ENCODE measurements around the gene NFE2L1.

Gene NFE2L1

GRCh38 chr17:48043176-48043575 is 5.0 kb upstream of the NFE2L1 start:
- POLR2A ChIA-PET, result interaction anchor here (0.9 to 8.9 kb wide), 5 partner anchors 8 to 65 kb away, joined by 3 to 121 read pairs (median 5); partner anchors contain the start of gene CBX1
- TF ChIP-seq FOXA1 (IDR thresholded peaks at IDR 0.05), result no peak
- no peak for TF ChIP-seq HDGF (IDR thresholded peaks at IDR 0.05; ENCODE audit: borderline replicate concordance)
- TF ChIP-seq ELF4 (IDR thresholded peaks at IDR 0.05), result no peak
- no peak for TF ChIP-seq L3MBTL2 (conservative IDR thresholded peaks at IDR 0.05)
- TF ChIP-seq FOXK2 (IDR thresholded peaks at IDR 0.05), result no peak
- no peak for TF ChIP-seq ARNT (IDR thresholded peaks at IDR 0.05)
- no peak for TF ChIP-seq TARDBP (IDR thresholded peaks at IDR 0.05)
- TF ChIP-seq CTBP1 (IDR thresholded peaks at IDR 0.05; ENCODE audit: borderline replicate concordance), result no peak
- TF ChIP-seq BHLHE40 (IDR thresholded peaks at IDR 0.05; ENCODE audit: borderline replicate concordance), result no peak
- TF ChIP-seq NFRKB (IDR thresholded peaks at IDR 0.05), result no peak
- CTCF ChIA-PET, result interaction anchor here (0.6 kb wide), 1 partner anchor 185 kb away, joined by 4 read pairs; no protein-coding TSS in a partner anchor
- DNase-seq (ENCODE audit: extremely low spot score), result no peak

GRCh38 chr17:48044851-48045250 is 3.3 kb upstream of the NFE2L1 start:
- CTCF ChIA-PET, result interaction anchor here (0.7 kb wide), 1 partner anchor 67 kb away, joined by 4 read pairs; no protein-coding TSS in a partner anchor
- DNase-seq (ENCODE audit: extremely low spot score), result no peak
- POLR2A ChIA-PET, result interaction anchor here (0.6 to 8.9 kb wide), 6 partner anchors 10 to 133 kb away, joined by 3 to 121 read pairs (median 4); no protein-coding TSS in a partner anchor
- TF ChIP-seq FOXM1 (IDR thresholded peaks at IDR 0.05; ENCODE audit: borderline replicate concordance) (no peak), NFRKB (IDR thresholded peaks at IDR 0.05) (no peak), ELF4 (IDR thresholded peaks at IDR 0.05) (no peak), FOXK2 (IDR thresholded peaks at IDR 0.05) (no peak), CTBP1 (IDR thresholded peaks at IDR 0.05; ENCODE audit: borderline replicate concordance) (no peak), TARDBP (IDR thresholded peaks at IDR 0.05) (no peak), SP1 (IDR thresholded peaks at IDR 0.05) (no peak), ZNF384 (IDR thresholded peaks at IDR 0.05) (no peak), BHLHE40 (IDR thresholded peaks at IDR 0.05; ENCODE audit: borderline replicate concordance) (no peak), L3MBTL2 (conservative IDR thresholded peaks at IDR 0.05) (no peak), FOXA1 (IDR thresholded peaks at IDR 0.05) (no peak), LEF1 (IDR thresholded peaks at IDR 0.05; ENCODE audit: borderline replicate concordance) (no peak), HDGF (IDR thresholded peaks at IDR 0.05; ENCODE audit: borderline replicate concordance) (no peak), PKNOX1 (IDR thresholded peaks at IDR 0.05) (no peak)

- TF ChIP-seq CTBP1 (IDR thresholded peaks at IDR 0.05; ENCODE audit: borderline replicate concordance), result no peak
- no peak for TF ChIP-seq SP1 (IDR thresholded peaks at IDR 0.05)
- no peak for TF ChIP-seq HDGF (IDR thresholded peaks at IDR 0.05; ENCODE audit: borderline replicate concordance)
- no peak for TF ChIP-seq ZNF384 (IDR thresholded peaks at IDR 0.05)
- TF ChIP-seq NFRKB (IDR thresholded peaks at IDR 0.05), result no peak
- no peak for TF ChIP-seq TARDBP (IDR thresholded peaks at IDR 0.05)
- TF ChIP-seq ARNT (IDR thresholded peaks at IDR 0.05), result no peak
- TF ChIP-seq SUZ12 (IDR thresholded peaks at IDR 0.05), result no peak
- no peak for TF ChIP-seq LEF1 (IDR thresholded peaks at IDR 0.05; ENCODE audit: borderline replicate concordance)
- no peak for TF ChIP-seq ELF4 (IDR thresholded peaks at IDR 0.05)
- no peak for TF ChIP-seq FOXA1 (IDR thresholded peaks at IDR 0.05)
- TF ChIP-seq PKNOX1 (IDR thresholded peaks at IDR 0.05), result no peak
- no peak for TF ChIP-seq FOXK2 (IDR thresholded peaks at IDR 0.05)
- CTCF ChIA-PET, result no interaction called here
- DNase-seq (ENCODE audit: extremely low spot score), result no peak
- POLR2A ChIA-PET, result interaction anchor here (0.6 to 8.9 kb wide), 4 partner anchors 10 to 132 kb away, joined by 3 to 121 read pairs (median 6); no protein-coding TSS in a partner anchor
Measured at GRCh38 chr17:48045316-48046001, 2.7 kb upstream of the NFE2L1 start.

- CTCF ChIA-PET, result no interaction called here
- POLR2A ChIA-PET, result interaction anchor here (1.1 to 8.9 kb wide), 4 partner anchors 11 to 62 kb away, joined by 3 to 121 read pairs (median 13); partner anchors contain the start of gene SNX11
- DNase-seq (ENCODE audit: extremely low spot score), result no peak
- TF ChIP-seq BHLHE40 (IDR thresholded peaks at IDR 0.05; ENCODE audit: borderline replicate concordance), result no peak
- TF ChIP-seq NFRKB (IDR thresholded peaks at IDR 0.05), result no peak
- no peak for TF ChIP-seq ELF4 (IDR thresholded peaks at IDR 0.05)
- no peak for TF ChIP-seq PKNOX1 (IDR thresholded peaks at IDR 0.05)
- TF ChIP-seq LEF1 (IDR thresholded peaks at IDR 0.05; ENCODE audit: borderline replicate concordance), result no peak
- no peak for TF ChIP-seq ARNT (IDR thresholded peaks at IDR 0.05)
- TF ChIP-seq FOXA1 (IDR thresholded peaks at IDR 0.05), result no peak
- no peak for TF ChIP-seq SUZ12 (IDR thresholded peaks at IDR 0.05)
- no peak for TF ChIP-seq SP1 (IDR thresholded peaks at IDR 0.05)
- TF ChIP-seq FOXK2 (IDR thresholded peaks at IDR 0.05), result no peak
- TF ChIP-seq HDGF (IDR thresholded peaks at IDR 0.05; ENCODE audit: borderline replicate concordance), result no peak
- TF ChIP-seq L3MBTL2 (conservative IDR thresholded peaks at IDR 0.05), result no peak
- TF ChIP-seq CTBP1 (IDR thresholded peaks at IDR 0.05; ENCODE audit: borderline replicate concordance), result no peak
- no peak for TF ChIP-seq ZNF384 (IDR thresholded peaks at IDR 0.05)
Measured at GRCh38 chr17:48046296-48046695, 1.9 kb upstream of the NFE2L1 start.

GRCh38 chr17:48047113-48047740 is 932 bp upstream of the NFE2L1 start:
- no peak for DNase-seq (ENCODE audit: extremely low spot score)
- no peak for TF ChIP-seq FOXM1 (IDR thresholded peaks at IDR 0.05; ENCODE audit: borderline replicate concordance)
- TF ChIP-seq TARDBP (IDR thresholded peaks at IDR 0.05), result no peak
- TF ChIP-seq CTBP1 (IDR thresholded peaks at IDR 0.05; ENCODE audit: borderline replicate concordance), result no peak
- TF ChIP-seq FOXK2 (IDR thresholded peaks at IDR 0.05), result no peak
- TF ChIP-seq PKNOX1 (IDR thresholded peaks at IDR 0.05), result no peak
- POLR2A ChIA-PET, result interaction anchor here (0.7 to 8.9 kb wide), 12 partner anchors 11 to 204 kb away, joined by 3 to 121 read pairs (median 15); partner anchors contain the start of genes SNX11 and SP2
- CTCF ChIA-PET, result interaction anchor here (0.7 kb wide), 2 partner anchors 16 to 33 kb away, joined by 3 read pairs; no protein-coding TSS in a partner anchor
